DND-41 (cell line): ENCODE measurements around the gene MR1.

ENCODE experiments used
- EZH2 ChIP-seq: IDR thresholded peaks from 3 replicates; pipeline ENCODE4 v1.6.1; 2012; ENCODE audit warnings: borderline replicate concordance, low read depth, mild to moderate bottlenecking, moderate library complexity, low read length, inconsistent platforms; ENCODE audit not compliant: severe bottlenecking
- TF ChIP-seq, protein P1 (sequence below): IDR thresholded peaks from 2 replicates; pipeline ENCODE4 v1.5.1; 2012; ENCODE audit warnings: borderline replicate concordance, low read length, moderate library complexity, mild to moderate bottlenecking; ENCODE audit not compliant: poor library complexity, severe bottlenecking; ENCODE audit errors: extremely low read depth

GRCh38 chr1:181106022-181106312 lies 72.2 kb downstream of the MR1 start:
- TF ChIP-seq, protein P1, sequence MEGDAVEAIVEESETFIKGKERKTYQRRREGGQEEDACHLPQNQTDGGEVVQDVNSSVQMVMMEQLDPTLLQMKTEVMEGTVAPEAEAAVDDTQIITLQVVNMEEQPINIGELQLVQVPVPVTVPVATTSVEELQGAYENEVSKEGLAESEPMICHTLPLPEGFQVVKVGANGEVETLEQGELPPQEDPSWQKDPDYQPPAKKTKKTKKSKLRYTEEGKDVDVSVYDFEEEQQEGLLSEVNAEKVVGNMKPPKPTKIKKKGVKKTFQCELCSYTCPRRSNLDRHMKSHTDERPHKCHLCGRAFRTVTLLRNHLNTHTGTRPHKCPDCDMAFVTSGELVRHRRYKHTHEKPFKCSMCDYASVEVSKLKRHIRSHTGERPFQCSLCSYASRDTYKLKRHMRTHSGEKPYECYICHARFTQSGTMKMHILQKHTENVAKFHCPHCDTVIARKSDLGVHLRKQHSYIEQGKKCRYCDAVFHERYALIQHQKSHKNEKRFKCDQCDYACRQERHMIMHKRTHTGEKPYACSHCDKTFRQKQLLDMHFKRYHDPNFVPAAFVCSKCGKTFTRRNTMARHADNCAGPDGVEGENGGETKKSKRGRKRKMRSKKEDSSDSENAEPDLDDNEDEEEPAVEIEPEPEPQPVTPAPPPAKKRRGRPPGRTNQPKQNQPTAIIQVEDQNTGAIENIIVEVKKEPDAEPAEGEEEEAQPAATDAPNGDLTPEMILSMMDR: no peak
- no peak for TF ChIP-seq EZH2
